HEK293 (cell line): ENCODE results near the gene PDK1.

Source experiments
- SP2 ChIP-seq: fragments of 450-650 bp; formaldehyde crosslinking; IDR thresholded peaks from 2 replicates; pipeline ENCODE4 v1.5.1; 2016; ENCODE audit warnings: missing biosample characterization, missing genetic modification characterization
- TCF7L2 ChIP-seq: IDR thresholded peaks from 2 replicates; pipeline ENCODE4 v1.6.1; 2011; ENCODE audit warnings: low read depth, mild to moderate bottlenecking, inconsistent platforms, low read length, moderate library complexity, borderline replicate concordance
- ZNF24 ChIP-seq: fragments of 450-650 bp; formaldehyde crosslinking; IDR thresholded peaks from 2 replicates; pipeline ENCODE4 v1.5.1; 2016; ENCODE audit warnings: missing biosample characterization, missing genetic modification characterization
- ZNF776 ChIP-seq: fragments of 450-650 bp; formaldehyde crosslinking; IDR thresholded peaks from 2 replicates; pipeline ENCODE4 v1.5.0; 2017; ENCODE audit warnings: missing biosample characterization, missing genetic modification characterization, borderline replicate concordance
- ZNF830 ChIP-seq: fragments of 450-650 bp; IDR thresholded peaks from 2 replicates; pipeline ENCODE4 v1.5.0; 2018; ENCODE audit warnings: missing biosample characterization, missing genetic modification characterization, low read depth, mild to moderate bottlenecking, moderate library complexity
- TF ChIP-seq, protein P1 (sequence below): fragments of 450-650 bp; formaldehyde crosslinking; IDR thresholded peaks from 2 replicates; pipeline ENCODE4 v1.5.1; 2016; ENCODE audit warnings: missing biosample characterization, missing genetic modification characterization
- TF ChIP-seq, protein P2 (sequence below): fragments of 450-650 bp; formaldehyde crosslinking; IDR thresholded peaks from 2 replicates; pipeline ENCODE4 v1.5.1; 2016; ENCODE audit warnings: missing biosample characterization, missing genetic modification characterization
- TF ChIP-seq, protein P3 (sequence below): fragments of 450-650 bp; formaldehyde crosslinking; IDR thresholded peaks from 2 replicates; pipeline ENCODE4 v1.5.1; 2016; ENCODE audit warnings: missing biosample characterization, missing genetic modification characterization
- TF ChIP-seq, protein P4 (sequence below): fragments of 450-650 bp; formaldehyde crosslinking; IDR thresholded peaks from 2 replicates; pipeline ENCODE4 v1.5.1; 2016; ENCODE audit warnings: missing biosample characterization, missing genetic modification characterization

DNA sequence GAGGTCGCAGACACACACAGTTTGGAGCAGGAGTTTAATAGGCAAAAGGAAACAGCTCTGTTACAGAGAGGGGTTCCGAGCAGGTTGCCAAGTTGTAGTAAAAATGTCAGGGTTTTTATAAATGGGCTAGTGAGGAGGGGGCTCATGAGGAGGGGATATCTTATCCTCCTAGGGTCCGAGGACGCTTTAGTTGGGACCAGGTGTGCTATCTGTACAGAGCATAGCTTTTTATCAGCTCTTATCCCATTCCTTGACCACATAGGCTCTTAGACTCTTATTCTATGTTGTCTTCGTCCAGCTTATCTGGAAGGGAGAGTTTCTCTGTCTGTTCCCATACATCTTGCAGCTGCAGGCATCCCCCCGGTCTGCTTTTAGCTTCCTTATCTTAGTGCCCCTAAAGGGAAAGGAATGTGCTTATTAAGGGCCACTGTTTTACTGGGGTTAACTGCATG lies 44.7 kb downstream of the PDK1 start:
- TF ChIP-seq SP2 (tag by site-specific recombination) (no peak), ZNF24 (tag by site-specific recombination) (no peak), ZNF776 (tag by site-specific recombination) (no peak), TCF7L2 (no peak), ZNF830 (tag by site-specific recombination) (no peak)
- TF ChIP-seq, protein P1, sequence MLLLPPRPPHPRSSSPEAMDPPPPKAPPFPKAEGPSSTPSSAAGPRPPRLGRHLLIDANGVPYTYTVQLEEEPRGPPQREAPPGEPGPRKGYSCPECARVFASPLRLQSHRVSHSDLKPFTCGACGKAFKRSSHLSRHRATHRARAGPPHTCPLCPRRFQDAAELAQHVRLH (tag by site-specific recombination): no peak
- TF ChIP-seq, protein P2, sequence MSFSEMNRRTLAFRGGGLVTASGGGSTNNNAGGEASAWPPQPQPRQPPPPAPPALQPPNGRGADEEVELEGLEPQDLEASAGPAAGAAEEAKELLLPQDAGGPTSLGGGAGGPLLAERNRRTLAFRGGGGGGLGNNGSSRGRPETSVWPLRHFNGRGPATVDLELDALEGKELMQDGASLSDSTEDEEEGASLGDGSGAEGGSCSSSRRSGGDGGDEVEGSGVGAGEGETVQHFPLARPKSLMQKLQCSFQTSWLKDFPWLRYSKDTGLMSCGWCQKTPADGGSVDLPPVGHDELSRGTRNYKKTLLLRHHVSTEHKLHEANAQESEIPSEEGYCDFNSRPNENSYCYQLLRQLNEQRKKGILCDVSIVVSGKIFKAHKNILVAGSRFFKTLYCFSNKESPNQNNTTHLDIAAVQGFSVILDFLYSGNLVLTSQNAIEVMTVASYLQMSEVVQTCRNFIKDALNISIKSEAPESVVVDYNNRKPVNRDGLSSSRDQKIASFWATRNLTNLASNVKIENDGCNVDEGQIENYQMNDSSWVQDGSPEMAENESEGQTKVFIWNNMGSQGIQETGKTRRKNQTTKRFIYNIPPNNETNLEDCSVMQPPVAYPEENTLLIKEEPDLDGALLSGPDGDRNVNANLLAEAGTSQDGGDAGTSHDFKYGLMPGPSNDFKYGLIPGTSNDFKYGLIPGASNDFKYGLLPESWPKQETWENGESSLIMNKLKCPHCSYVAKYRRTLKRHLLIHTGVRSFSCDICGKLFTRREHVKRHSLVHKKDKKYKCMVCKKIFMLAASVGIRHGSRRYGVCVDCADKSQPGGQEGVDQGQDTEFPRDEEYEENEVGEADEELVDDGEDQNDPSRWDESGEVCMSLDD (tag by site-specific recombination): no peak
- TF ChIP-seq, protein P3, sequence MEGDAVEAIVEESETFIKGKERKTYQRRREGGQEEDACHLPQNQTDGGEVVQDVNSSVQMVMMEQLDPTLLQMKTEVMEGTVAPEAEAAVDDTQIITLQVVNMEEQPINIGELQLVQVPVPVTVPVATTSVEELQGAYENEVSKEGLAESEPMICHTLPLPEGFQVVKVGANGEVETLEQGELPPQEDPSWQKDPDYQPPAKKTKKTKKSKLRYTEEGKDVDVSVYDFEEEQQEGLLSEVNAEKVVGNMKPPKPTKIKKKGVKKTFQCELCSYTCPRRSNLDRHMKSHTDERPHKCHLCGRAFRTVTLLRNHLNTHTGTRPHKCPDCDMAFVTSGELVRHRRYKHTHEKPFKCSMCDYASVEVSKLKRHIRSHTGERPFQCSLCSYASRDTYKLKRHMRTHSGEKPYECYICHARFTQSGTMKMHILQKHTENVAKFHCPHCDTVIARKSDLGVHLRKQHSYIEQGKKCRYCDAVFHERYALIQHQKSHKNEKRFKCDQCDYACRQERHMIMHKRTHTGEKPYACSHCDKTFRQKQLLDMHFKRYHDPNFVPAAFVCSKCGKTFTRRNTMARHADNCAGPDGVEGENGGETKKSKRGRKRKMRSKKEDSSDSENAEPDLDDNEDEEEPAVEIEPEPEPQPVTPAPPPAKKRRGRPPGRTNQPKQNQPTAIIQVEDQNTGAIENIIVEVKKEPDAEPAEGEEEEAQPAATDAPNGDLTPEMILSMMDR (tag by site-specific recombination): no peak
- TF ChIP-seq, protein P4, sequence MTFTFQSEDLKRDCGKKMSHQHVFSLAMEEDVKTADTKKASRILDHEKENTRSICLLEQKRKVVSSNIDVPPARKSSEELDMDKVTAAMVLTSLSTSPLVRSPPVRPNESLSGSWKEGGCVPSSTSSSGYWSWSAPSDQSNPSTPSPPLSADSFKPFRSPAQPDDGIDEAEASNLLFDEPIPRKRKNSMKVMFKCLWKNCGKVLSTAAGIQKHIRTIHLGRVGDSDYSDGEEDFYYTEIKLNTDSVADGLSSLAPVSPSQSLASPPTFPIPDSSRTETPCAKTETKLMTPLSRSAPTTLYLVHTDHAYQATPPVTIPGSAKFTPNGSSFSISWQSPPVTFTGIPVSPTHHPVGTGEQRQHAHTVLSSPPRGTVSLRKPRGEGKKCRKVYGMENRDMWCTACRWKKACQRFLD (tag by site-specific recombination): no peak
